Neuron (in vitro differentiated cells): Measurements from ENCODE around the gene POGZ.
"Not testable (repeated sequence)": the region's sequence is repeated elsewhere in the genome, so short reads cannot be mapped to it uniquely, and the experiment has no call there.

Experiments
- H2AFZ ChIP-seq: one replicate; pipeline ENCODE4 v1.6.1; 2013; ENCODE audit warnings: low read depth, mild to moderate bottlenecking, inconsistent platforms, low read length, moderate library complexity
- H3K27me3 ChIP-seq: one replicate; pipeline ENCODE4 v1.6.1; 2013; ENCODE audit warnings: low read length; ENCODE audit not compliant: insufficient read depth
- H3K36me3 ChIP-seq: one replicate; pipeline ENCODE4 v1.6.1; 2013; ENCODE audit warnings: low read length; ENCODE audit not compliant: insufficient read depth
- H3K4me1 ChIP-seq: one replicate; pipeline ENCODE4 v1.6.1; 2013; ENCODE audit warnings: low read length; ENCODE audit not compliant: insufficient read depth
- H3K4me3 ChIP-seq: 2 replicates; pipeline ENCODE4 v1.5.1; 2013; ENCODE audit warnings: mild to moderate bottlenecking, low read length, moderate library complexity
- H3K9me3 ChIP-seq: one replicate; pipeline ENCODE4 v1.6.1; 2013; ENCODE audit warnings: low read length

Gene POGZ

DNA sequence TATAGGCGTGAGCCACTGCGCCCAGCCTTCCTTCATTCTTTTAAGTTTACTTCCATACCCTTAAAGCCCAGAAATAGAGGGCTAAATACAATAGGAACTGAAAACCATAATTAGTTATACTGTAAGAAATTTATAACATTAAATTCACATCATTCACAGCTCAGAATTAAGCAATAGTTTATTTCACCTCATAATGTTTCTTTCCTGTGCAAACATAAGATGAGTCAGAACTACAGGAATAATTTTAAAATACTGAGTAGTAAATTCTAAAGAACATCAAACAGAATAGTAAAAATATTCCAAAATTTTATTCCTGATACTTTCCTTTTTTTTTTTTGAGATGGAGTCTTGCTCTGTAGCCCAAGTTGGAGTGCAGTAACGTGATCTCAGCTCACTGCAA, 24.1 kb downstream of the POGZ start:
- no peaks in the 10 kb centered on the region for H3K27me3 ChIP-seq
- no peak overlapping the region for H3K4me3 ChIP-seq
- peaks cover 36% of the 10 kb centered on the region for H3K36me3 ChIP-seq
- no peaks in the 10 kb centered on the region for H3K9me3 ChIP-seq
- no peak overlapping the region for H2AFZ ChIP-seq
- no peaks in the 10 kb centered on the region for H3K4me1 ChIP-seq

DNA sequence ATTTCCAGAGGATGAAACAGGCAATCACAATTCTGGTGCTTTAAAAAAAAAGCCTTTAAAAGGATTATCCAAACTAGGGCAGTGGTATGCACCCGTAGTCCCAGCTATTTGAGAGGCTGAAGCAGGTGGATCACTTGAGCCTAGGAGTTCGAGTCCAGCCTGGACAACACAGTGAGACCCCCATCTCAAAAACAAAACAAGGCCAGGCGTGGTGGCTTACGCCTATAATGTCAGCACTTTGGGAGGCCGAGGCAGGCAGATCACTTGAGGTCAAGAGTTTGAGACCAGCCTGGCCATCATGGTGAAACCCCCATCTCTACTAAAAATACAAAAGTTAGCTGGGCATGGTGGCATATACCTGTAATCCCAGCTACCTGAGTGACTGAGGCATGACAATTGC, 25.5 kb downstream of the POGZ start:
- not testable (repeated sequence) for H3K27me3 ChIP-seq, H3K4me1 ChIP-seq, H3K9me3 ChIP-seq, H2AFZ ChIP-seq, H3K4me3 ChIP-seq
- peaks cover 36% of the 10 kb centered on the region for H3K36me3 ChIP-seq

DNA sequence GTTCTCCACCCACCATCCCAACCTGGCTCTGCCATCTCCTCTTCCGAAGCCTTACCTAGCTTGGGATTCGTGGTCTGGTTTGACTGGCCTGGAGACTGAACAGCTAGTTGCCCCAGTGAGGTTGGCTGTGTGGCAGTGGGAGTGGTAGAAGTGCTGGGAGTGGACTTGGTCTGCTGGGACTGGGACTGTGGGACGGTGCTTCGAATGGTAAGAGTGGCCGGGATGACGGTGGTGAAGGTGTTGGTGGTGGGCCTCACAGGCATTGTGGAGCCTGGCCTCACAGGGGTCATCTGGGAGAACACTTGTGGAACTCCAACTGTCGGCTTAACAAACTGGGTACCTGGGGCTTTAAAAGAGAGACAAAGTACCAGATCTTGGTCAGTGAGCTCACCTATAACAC, 31.2 kb downstream of the POGZ start:
- Histone ChIP-seq H3K4me1 (no peaks in the 10 kb centered on the region), H3K27me3 (no peaks in the 10 kb centered on the region), H3K9me3 (no peaks in the 10 kb centered on the region), H3K36me3 (peaks cover 74% of the 10 kb centered on the region), H3K4me3 (no peak overlapping the region), H2AFZ (no peak overlapping the region)

DNA sequence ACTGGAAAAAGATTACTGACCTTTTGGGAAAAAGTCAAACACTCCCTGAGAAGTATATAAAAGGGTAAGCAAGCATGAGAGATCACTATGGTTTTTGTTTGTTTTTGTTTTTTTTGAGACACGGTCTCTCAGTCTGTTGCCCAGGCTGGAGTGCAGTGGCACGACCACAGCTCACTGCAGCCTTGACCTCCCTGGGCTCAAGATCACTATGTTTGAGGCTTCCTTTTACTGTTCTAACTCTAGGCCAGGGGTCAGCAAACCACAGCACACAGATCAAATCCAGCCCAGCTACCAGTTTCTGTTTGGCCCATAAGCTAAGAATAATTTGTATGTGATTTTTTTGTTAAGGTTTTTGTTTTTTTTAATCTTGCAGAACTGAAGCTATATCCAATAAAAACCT, 34.2 kb downstream of the POGZ start:
- Histone ChIP-seq H3K4me1 (no peaks in the 10 kb centered on the region), H3K9me3 (no peaks in the 10 kb centered on the region), H3K4me3 (no peak overlapping the region), H3K36me3 (peaks cover 90% of the 10 kb centered on the region), H3K27me3 (no peaks in the 10 kb centered on the region), H2AFZ (no peak overlapping the region)

DNA sequence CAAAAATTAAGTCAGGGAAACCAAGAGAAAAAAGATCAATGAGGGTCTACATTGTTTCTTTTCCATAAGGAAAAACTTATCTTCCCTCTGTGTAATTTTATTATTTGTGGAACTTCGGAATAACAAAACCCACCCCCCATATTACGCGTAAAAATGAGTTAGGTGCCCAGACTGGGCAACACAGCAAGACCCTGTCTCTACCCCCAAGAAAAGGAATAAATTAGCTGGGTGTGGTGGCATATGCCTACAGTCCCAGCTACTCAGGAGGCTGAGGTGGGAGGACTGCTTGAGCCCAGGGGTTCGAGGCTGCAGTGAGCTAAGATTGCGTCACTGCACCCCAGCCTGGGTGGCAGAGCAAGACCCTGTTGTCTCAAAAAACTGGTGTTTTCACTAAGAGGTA, 39.5 kb downstream of the POGZ start:
- Histone ChIP-seq H3K4me3 (no peak overlapping the region), H2AFZ (no peak overlapping the region), H3K9me3 (no peaks in the 10 kb centered on the region), H3K27me3 (no peaks in the 10 kb centered on the region), H3K36me3 (peaks cover 80% of the 10 kb centered on the region), H3K4me1 (no peaks in the 10 kb centered on the region)

DNA sequence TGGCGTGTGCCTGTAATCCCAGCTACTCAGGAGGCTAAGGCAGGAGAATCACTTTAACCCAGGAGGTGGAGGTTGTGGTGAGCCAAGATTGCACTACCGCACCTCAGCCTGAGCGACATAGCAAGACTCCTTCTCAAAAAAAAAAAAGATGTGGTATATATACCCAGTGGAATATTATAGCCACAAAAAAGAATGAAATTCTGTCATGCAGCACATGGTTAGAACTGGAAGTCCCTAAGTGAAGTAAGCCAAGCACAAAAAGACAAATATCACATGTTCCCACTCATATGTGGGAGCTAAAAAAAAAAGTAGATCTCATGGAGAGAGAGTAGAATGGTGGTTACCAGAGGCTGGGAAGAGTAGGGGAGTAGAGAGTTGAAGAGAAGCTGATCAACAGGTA, 41.2 kb downstream of the POGZ start:
- no peak overlapping the region for H2AFZ ChIP-seq
- H3K4me1 ChIP-seq = no peaks in the 10 kb centered on the region
- H3K9me3 ChIP-seq = no peaks in the 10 kb centered on the region
- peaks cover 75% of the 10 kb centered on the region for H3K36me3 ChIP-seq
- no peak overlapping the region for H3K4me3 ChIP-seq
- no peaks in the 10 kb centered on the region for H3K27me3 ChIP-seq

DNA sequence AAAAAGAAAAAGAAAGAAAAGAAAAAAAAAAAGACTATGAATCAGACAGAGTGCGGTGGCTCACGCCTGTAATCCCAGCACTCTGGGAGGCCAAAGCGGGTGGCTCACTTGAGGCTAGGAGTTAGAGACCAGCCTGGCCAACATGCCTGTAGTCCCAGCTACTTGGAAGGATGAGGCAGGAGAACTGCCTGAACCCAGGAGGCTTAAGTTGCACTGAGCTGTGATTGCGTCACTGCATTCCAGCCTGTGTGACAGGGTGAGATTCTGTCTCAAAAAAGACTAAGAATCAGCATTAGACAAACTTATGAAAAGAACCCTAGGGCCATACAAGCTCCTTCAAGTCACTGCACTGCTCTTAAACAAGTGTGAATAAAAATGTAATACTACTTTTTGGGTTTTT, 43.1 kb downstream of the POGZ start:
- Histone ChIP-seq H3K27me3 (no peaks in the 10 kb centered on the region), H3K4me3 (no peak overlapping the region), H3K36me3 (peaks cover 77% of the 10 kb centered on the region), H3K9me3 (no peaks in the 10 kb centered on the region), H2AFZ (no peak overlapping the region), H3K4me1 (no peaks in the 10 kb centered on the region)

DNA sequence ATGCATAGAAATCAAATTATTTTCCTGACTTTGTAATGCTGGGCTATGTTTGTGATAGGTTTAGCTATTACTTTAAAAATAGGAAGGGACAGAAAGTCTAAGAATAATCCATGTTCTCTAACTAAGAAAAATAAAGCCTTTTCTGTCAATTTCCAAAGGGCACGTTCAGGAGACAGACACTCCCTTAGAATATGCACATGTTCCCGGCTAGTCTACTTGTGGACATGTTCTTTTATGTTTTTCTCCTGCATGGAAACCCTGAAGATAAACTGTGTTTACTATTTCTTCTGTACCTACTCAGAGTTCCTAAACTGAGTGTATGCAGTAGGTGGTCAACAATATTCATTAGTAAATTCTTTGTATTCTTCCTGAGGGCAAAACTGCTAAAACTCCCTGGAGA, 47.4 kb downstream of the POGZ start:
- Histone ChIP-seq H2AFZ (no peak overlapping the region), H3K27me3 (no peaks in the 10 kb centered on the region), H3K9me3 (no peaks in the 10 kb centered on the region), H3K36me3 (peaks cover 87% of the 10 kb centered on the region), H3K4me3 (no peak overlapping the region), H3K4me1 (no peaks in the 10 kb centered on the region)

DNA sequence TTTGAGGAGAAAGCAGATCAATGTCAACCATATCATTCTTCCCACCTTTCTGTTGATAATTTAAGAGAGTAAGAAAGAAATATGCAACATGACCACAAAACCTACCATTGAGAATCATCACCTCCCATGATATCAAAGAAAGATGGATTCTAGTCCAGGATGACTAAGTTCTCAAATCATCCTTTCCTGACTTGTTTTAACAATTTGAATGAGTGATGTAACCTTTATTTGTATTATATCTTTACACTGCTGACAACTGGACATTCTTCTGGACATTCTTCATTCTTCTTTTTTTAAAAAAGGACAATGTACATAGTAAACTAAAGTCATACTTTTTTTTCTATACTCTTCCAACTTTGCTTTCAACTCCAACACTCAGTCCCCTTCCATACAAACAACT, 50.4 kb downstream of the POGZ start:
- H3K27me3 ChIP-seq = no peaks in the 10 kb centered on the region
- peaks cover 94% of the 10 kb centered on the region for H3K36me3 ChIP-seq

DNA sequence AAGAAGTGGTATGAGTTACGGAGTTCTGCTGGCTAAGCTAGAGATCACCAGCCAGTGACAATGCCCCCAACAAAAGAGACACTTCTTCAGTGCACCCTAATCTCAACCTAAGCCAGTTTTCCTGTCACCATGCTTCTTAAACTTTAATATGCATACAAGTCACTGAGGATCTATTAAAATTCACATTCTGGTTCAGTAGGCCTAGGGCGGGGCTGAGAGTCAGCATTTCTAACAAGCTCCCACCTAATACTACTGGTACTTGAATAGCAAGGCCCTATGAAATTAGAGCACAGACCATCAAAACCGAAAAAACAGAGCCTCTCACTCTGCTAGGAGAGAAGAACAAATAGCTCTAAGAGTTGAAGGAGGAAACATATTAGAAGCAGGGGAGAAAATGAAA, 52.0 kb downstream of the POGZ start:
- H2AFZ ChIP-seq = no peak overlapping the region
- H3K36me3 ChIP-seq = peaks cover 94% of the 10 kb centered on the region
- H3K27me3 ChIP-seq = no peaks in the 10 kb centered on the region
- H3K9me3 ChIP-seq = no peaks in the 10 kb centered on the region
- no peak overlapping the region for H3K4me3 ChIP-seq
- H3K4me1 ChIP-seq = no peaks in the 10 kb centered on the region

More for the DNA sequence above, 50.4 kb downstream of the POGZ start:
- Histone ChIP-seq H2AFZ (no peak overlapping the region), H3K4me1 (no peaks in the 10 kb centered on the region), H3K9me3 (no peaks in the 10 kb centered on the region), H3K4me3 (no peak overlapping the region)

DNA sequence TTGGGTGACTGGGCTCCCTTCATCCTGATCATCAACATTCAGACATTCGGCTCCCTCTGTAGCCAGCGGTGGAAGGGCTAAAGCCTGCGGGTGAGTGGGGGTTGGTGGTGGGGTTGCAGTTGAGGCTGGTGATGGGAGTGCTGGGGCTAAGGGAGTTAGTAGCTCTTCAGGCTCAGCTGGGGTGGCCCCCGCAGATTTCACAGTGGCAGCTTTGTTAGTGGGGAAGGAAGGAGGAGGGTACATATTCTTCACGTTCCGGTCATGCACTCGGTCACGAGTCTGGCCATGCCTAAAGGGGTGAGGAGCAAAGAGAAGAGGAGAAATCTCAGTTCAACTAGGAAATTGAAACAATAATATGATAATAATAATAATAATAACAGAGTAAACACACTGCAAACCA, 53.1 kb downstream of the POGZ start:
- H3K4me1 ChIP-seq = peaks cover under 1% of the 10 kb centered on the region
- H3K4me3 ChIP-seq = no peak overlapping the region
- no peaks in the 10 kb centered on the region for H3K27me3 ChIP-seq
- peaks cover 94% of the 10 kb centered on the region for H3K36me3 ChIP-seq
- H3K9me3 ChIP-seq = no peaks in the 10 kb centered on the region
- no peak overlapping the region for H2AFZ ChIP-seq

DNA sequence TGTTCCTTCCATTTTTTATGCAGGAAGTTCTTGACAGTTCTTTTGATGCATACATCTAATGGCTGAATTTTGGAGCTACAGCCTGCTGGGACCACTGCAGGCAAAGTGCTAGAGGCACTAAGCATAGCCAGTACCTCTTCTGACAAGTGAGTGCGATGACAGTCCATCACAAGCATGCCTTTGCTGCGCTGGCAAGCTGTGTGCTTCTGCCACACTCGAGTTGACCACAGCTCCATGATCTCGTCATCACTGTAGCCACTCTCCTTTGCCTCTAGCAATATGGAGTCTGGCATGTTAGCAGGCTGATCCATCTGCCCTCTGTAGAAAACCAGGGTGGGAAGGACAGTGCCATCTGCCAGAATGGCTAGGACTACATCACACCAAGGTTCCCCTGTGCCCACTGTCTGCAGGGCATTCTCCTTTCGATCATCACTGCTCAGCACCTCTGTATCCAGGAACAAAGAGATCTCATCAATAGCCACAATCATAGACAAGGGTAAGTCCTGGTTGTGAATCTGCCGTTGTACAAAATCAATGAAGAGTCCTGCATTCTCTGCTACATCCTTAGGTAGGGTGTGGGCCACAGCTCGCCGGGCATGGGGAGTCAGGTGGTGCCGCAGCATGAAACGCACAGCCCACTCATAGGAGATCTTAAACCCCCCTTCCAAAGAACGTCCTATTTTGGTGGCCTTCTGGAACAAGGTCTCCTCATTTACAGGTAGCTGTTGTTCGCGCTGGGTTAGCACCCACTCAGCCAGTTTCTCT, 53.9 kb downstream of the POGZ start:
- Histone ChIP-seq H3K4me1 (peaks cover 9% of the 10 kb centered on the region), H3K36me3 (peaks cover 94% of the 10 kb centered on the region), H3K4me3 (no peak overlapping the region), H3K9me3 (no peaks in the 10 kb centered on the region), H2AFZ (no peak overlapping the region), H3K27me3 (no peaks in the 10 kb centered on the region)

DNA sequence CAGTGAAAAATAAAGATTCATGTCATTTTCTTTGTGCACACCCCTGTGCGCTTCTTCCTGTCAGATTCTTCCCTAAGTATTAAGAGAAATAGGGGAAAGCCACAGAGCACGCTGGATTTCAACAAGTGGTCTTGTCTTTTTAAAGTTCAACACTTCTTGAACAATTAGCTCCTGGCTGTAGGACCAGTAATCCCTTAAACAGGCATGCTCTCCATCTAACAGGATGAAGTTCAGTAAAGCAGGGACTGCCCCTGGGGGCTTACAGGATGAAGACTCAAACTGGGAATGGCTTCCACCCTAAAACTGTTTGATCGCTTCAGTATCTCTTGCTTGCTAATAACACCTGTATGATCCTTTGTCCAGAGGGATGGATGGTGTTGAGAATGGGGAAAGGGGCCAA, 55.7 kb downstream of the POGZ start:
- Histone ChIP-seq H3K27me3 (no peaks in the 10 kb centered on the region), H3K9me3 (no peaks in the 10 kb centered on the region), H2AFZ (no peak overlapping the region), H3K4me1 (peaks cover 13% of the 10 kb centered on the region), H3K4me3 (no peak overlapping the region), H3K36me3 (peaks cover 77% of the 10 kb centered on the region)

DNA sequence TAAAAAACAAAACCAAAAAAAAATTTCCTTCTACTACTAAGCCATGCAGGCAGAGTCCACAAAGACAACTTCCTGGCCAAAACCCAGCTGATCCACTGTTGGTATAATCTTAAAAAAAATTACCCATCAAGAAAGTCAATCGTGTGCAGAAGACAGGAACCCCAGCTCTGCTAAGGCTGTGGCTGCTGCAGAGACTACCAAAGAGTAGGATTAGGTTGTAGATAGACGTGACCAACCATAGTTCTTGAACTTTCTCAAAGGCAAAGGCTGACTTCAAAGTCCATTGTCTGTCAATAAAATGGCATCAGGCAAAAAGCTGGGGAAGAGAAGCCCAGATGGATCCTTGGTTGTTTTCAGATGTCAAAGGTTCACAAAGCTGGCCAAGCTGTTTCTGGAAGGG, 56.5 kb downstream of the POGZ start:
- peaks cover 70% of the 10 kb centered on the region for H3K36me3 ChIP-seq

More for the DNA sequence above, 56.5 kb downstream of the POGZ start:
- Histone ChIP-seq H2AFZ (no peak overlapping the region), H3K9me3 (no peaks in the 10 kb centered on the region), H3K4me3 (no peak overlapping the region), H3K27me3 (no peaks in the 10 kb centered on the region), H3K4me1 (peaks cover 13% of the 10 kb centered on the region)
